GM12878 (cell line): ENCODE measurements around the gene C7orf33.

Experiments
- JUNB ChIP-seq: IDR thresholded peaks from 2 replicates; pipeline ENCODE4 v1.6.1; 2016; ENCODE audit warnings: antibody characterized with exemption, mild to moderate bottlenecking
- SIN3A ChIP-seq: IDR thresholded peaks from 2 replicates; pipeline ENCODE4 v1.6.1; 2012; ENCODE audit warnings: low read depth, low read length, improper control_type of control experiment

- TF ChIP-seq SIN3A (no peak), JUNB (no peak)
Measured at GRCh38 chr7:148626828-148627227, 36.3 kb downstream of the C7orf33 start.
